ENCODE results near the gene UGT1A8. TPM values are rescaled to one million over a fixed set of nuclear protein-coding genes. Genes with fewer than 3 reads are reported as not detected.
"Not testable (repeated sequence)": the region's sequence is repeated elsewhere in the genome, so short reads cannot be mapped to it uniquely, and the experiment has no call there.

The UGT1A8 gene
- polyA plus RNA-seq, 1 of the 3 experiments (the other 2 are of a cell fraction) = not detected

DNA sequence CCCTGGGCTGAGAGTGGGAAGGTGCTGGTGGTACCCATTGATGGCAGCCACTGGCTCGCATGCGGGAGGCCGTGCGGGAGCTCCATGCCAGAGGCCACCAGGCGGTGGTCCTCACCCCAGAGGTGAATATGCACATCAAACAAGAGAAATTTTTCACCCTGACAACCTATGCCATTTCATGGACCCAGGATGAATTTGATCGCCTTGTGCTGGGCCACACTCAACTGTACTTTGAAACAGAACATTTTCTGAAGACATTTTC lies 129.8 kb downstream of the UGT1A8 start:
- ChIA-PET CTCF (interaction anchor here (1.9 kb wide), 1 partner anchor 36 kb away, joined by 6 read pairs; no protein-coding TSS in a partner anchor), POLR2A (no interaction called here)
- TF ChIP-seq, protein P1, sequence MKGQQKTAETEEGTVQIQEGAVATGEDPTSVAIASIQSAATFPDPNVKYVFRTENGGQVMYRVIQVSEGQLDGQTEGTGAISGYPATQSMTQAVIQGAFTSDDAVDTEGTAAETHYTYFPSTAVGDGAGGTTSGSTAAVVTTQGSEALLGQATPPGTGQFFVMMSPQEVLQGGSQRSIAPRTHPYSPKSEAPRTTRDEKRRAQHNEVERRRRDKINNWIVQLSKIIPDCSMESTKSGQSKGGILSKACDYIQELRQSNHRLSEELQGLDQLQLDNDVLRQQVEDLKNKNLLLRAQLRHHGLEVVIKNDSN (IDR thresholded peaks at IDR 0.05; ENCODE audit: borderline replicate concordance, low read depth) = no peak
- no peak for TF ChIP-seq FOXJ3 (CRISPR knock-in tag; IDR thresholded peaks at IDR 0.05)
- no peak for TF ChIP-seq FOSL2 (IDR thresholded peaks at IDR 0.05; ENCODE audit: borderline replicate concordance, low read depth)
- TF ChIP-seq MXI1 (IDR thresholded peaks at IDR 0.05; ENCODE audit: low read depth, low read length) = no peak
- no peak for TF ChIP-seq GATA2 (CRISPR knock-in tag; IDR thresholded peaks at IDR 0.05)
- TF ChIP-seq TAF1 (IDR thresholded peaks at IDR 0.05; ENCODE audit: borderline replicate concordance, low read depth, low read length) = no peak
- TF ChIP-seq NFIC (IDR thresholded peaks at IDR 0.05; ENCODE audit: borderline replicate concordance) = no peak
- no peak for TF ChIP-seq GABPA (IDR thresholded peaks at IDR 0.05; ENCODE audit: low read depth)

DNA sequence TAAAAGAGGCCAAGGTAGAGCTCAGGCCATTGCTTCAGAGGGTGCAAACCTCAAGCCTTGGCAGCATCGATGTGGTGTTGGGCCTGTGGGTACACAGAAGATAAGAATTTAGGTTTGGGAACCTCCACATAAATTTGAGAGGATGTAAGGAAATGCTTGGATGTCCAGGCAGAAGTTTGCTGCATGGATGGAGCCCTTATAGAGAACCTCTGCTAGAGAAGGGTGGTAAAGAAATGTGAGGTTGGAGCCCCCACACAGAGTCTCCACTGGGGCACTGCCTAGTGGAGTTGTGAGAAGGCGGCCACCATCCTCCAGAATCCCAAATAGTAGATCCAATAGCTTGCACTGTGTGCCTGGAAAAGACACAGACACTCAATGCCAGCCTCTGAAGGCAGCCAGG lies 133.3 kb downstream of the UGT1A8 start:
- H3K27me3 ChIP-seq (ENCODE audit: insufficient read depth); H3K4me3 ChIP-seq (ENCODE audit: low read depth in 2 of 2, low read length in 1 of 2); H3K79me2 ChIP-seq (ENCODE audit: insufficient read depth); DNase-seq; H3K36me3 ChIP-seq (replicated peaks in 1 of 2; ENCODE audit: control insufficient read depth in 1 of 2, insufficient read depth in 2 of 2, low read length in 1 of 2); H3F3A ChIP-seq (replicated peaks; ENCODE audit: insufficient read depth); CTCF ChIA-PET; H3K9me3 ChIP-seq; H3K9me2 ChIP-seq; H3K27ac ChIP-seq (ENCODE audit: low read depth in 2 of 2, low read length in 1 of 2); H3K4me1 ChIP-seq (ENCODE audit: control insufficient read depth in 1 of 2, insufficient read depth in 2 of 2, low read depth in 1 of 2, low read length in 1 of 2); H3K9ac ChIP-seq; H4K20me1 ChIP-seq (ENCODE audit: insufficient read depth); H3K4me2 ChIP-seq; POLR2A ChIA-PET; H2AFZ ChIP-seq (ENCODE audit: low read depth): not testable (repeated sequence)
- WGBS (ENCODE audit: low lambda C conversion rate) = 0% methylated on average over 1 of the region's 2 CpGs

More for the DNA sequence above, 129.8 kb downstream of the UGT1A8 start:
- no peaks in the 10 kb centered on the region for H3F3A ChIP-seq (replicated peaks; ENCODE audit: insufficient read depth)
- no peak overlapping the region for H3K4me2 ChIP-seq
- no peak for DNase-seq
- H4K20me1 ChIP-seq (ENCODE audit: insufficient read depth) = no peaks in the 10 kb centered on the region
- H3K9me2 ChIP-seq = no peaks in the 10 kb centered on the region
- no peak overlapping the region for H3K9ac ChIP-seq
- no peaks in the 10 kb centered on the region; the same call in 1 of the 2 replicates for H3K27me3 ChIP-seq (ENCODE audit: insufficient read depth)
- no peaks in the 10 kb centered on the region for H3K36me3 ChIP-seq (replicated peaks in 1 of 2; ENCODE audit: control insufficient read depth in 1 of 2, insufficient read depth in 2 of 2, low read length in 1 of 2)
- no peaks in the 10 kb centered on the region for H3K9me3 ChIP-seq
- no peak overlapping the region for H3K4me3 ChIP-seq (ENCODE audit: low read depth in 2 of 2, low read length in 1 of 2)
- no peaks in the 10 kb centered on the region for H3K4me1 ChIP-seq (ENCODE audit: control insufficient read depth in 1 of 2, insufficient read depth in 2 of 2, low read depth in 1 of 2, low read length in 1 of 2)
- 63% methylated on average over 2 of the region's 6 CpGs for WGBS (ENCODE audit: low lambda C conversion rate)
- no peaks in the 10 kb centered on the region for H3K79me2 ChIP-seq (ENCODE audit: insufficient read depth)
- H2AFZ ChIP-seq (ENCODE audit: low read depth) = no peak overlapping the region
- no peak overlapping the region for H3K27ac ChIP-seq (ENCODE audit: low read depth in 2 of 2, low read length in 1 of 2)

DNA sequence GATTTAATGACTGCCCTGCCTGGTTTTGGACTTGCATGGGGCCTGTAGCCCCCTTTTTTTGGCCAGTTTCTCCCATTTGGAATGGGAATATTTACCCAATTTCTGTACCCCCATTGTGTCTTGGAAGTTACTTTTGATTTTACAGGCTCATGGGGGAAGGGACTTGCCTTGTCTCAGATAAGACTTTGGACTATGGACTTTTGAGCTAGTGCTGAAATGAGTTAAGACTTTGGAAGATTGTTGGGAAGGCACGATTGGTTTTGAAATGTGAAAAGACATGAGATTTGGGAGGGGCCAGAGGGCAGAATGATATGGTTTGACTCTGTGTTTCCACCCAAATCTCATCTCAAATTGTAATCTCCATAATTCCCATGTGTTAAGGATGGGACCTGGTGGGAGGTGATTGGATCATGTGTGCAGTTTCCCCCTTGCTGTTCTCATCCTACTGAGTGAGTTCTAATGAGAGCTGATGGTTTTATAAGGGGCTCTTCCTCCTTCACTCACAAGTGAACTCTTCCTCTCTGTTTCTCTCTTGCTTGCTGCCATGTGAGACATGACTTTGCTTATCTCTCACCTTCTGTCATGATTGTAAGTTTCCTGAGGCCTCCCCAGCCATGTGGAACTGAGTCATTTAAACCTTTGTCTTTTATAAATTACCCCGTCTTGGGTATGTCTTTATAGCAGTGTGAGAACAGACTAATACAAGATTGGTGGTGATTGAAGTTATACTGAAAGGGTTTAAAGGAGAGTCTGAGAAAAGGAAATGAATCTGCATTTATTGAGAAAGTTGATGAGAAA lies 134.0 kb downstream of the UGT1A8 start:
- H3K9me3 ChIP-seq; H4K20me1 ChIP-seq (ENCODE audit: insufficient read depth); POLR2A ChIA-PET; H3K27me3 ChIP-seq (ENCODE audit: insufficient read depth); H3K36me3 ChIP-seq (replicated peaks in 1 of 2; ENCODE audit: control insufficient read depth in 1 of 2, insufficient read depth in 2 of 2, low read length in 1 of 2); H3K4me1 ChIP-seq (ENCODE audit: control insufficient read depth in 1 of 2, insufficient read depth in 2 of 2, low read depth in 1 of 2, low read length in 1 of 2); H3K79me2 ChIP-seq (ENCODE audit: insufficient read depth); DNase-seq; H3K4me2 ChIP-seq; H3K9me2 ChIP-seq; H3K9ac ChIP-seq; H3K27ac ChIP-seq (ENCODE audit: low read depth in 2 of 2, low read length in 1 of 2); H3K4me3 ChIP-seq (ENCODE audit: low read depth in 2 of 2, low read length in 1 of 2); H2AFZ ChIP-seq (ENCODE audit: low read depth); H3F3A ChIP-seq (replicated peaks; ENCODE audit: insufficient read depth); CTCF ChIA-PET: not testable (repeated sequence)
- 29% methylated on average over 2 of the region's 2 CpGs for WGBS (ENCODE audit: low lambda C conversion rate)

Data from SK-N-SH (cell line).